ENCODE results near the gene TBC1D2B. TPM values are rescaled to one million over a fixed set of nuclear protein-coding genes. Genes with fewer than 3 reads are reported as not detected.

Gene TBC1D2B
- polyA plus RNA-seq, 1 donor (not counting 4 experiments of a cell fraction or from before 2014, with no cell fraction given): 27.0 TPM

DNA sequence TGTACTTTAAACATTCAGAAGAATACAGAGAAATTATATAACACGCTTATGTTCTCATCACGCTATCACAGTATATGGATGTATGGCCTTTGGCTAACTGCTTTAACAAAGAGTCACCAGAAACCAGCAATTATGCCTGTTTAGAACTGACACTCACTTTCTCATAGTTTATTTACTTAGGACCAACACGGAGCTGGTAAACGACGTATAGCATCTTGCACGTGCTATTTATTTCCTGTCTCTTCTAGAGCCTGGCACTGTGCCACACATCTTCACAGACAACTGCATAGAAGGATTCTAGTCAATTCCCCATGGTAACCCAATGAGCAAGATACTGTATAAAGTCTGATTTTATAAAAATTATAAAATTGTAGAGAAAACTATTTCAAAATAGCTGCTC is 43.6 kb downstream of the TBC1D2B start:
- H4K20me1 ChIP-seq (ENCODE audit: control insufficient read depth, extremely low read depth, insufficient read depth, low read length): no peaks in the 10 kb centered on the region
- H3K9me3 ChIP-seq (ENCODE audit: control insufficient read depth, low read depth, low read length): no peaks in the 10 kb centered on the region
- H3K9ac ChIP-seq (ENCODE audit: control insufficient read depth, extremely low read depth, insufficient read depth, low read length): no peak overlapping the region
- no peaks in the 10 kb centered on the region for H3K9me1 ChIP-seq (ENCODE audit: control insufficient read depth, extremely low read depth, insufficient read depth, low read length)
- TF ChIP-seq EZH2 (IDR thresholded peaks at IDR 0.05; ENCODE audit: low read length): no peak
- FAIRE-seq (no peak), DNase-seq (ENCODE audit: low read depth, low spot score) (no peak)
- dilution Hi-C loops (cut with MboI; ENCODE audit: extremely low pct_ligation_motif_present, low sequenced_read_pairs): no loop called here
- H3K27me3 ChIP-seq (ENCODE audit: control insufficient read depth, extremely low read depth, insufficient read depth, low read length): no peaks in the 10 kb centered on the region
- H3K4me1 ChIP-seq (ENCODE audit: control insufficient read depth, extremely low read depth, insufficient read depth, low read length): peaks cover 2% of the 10 kb centered on the region
- H3K79me2 ChIP-seq (ENCODE audit: control insufficient read depth, insufficient read depth, low read length): no peaks in the 10 kb centered on the region
- peaks cover 0 to 4% of the 10 kb centered on the region in 2 experiments for H3K36me3 ChIP-seq (ENCODE audit: control insufficient read depth in 2 of 2, extremely low read depth in 1 of 2, insufficient read depth in 2 of 2, low read length in 2 of 2)
- H3K4me2 ChIP-seq (ENCODE audit: control insufficient read depth, extremely low read depth, insufficient read depth, low read depth, low read length): no peak overlapping the region
- no peak overlapping the region for H2AFZ ChIP-seq (ENCODE audit: control insufficient read depth, low read length)
- H3K4me3 ChIP-seq (ENCODE audit: control insufficient read depth in 2 of 3, extremely low read depth in 1 of 3, insufficient read depth in 2 of 3, low read depth in 1 of 3, low read length in 3 of 3): no peak overlapping the region
- H3K27ac ChIP-seq (ENCODE audit: control insufficient read depth, insufficient read depth, low read length): no peak overlapping the region

- H3K4me1 ChIP-seq (ENCODE audit: control insufficient read depth, extremely low read depth, insufficient read depth, low read length): peaks cover 2% of the 10 kb centered on the region
- DNase-seq (ENCODE audit: low read depth, low spot score) (no peak), FAIRE-seq (no peak)
- TF ChIP-seq EZH2 (IDR thresholded peaks at IDR 0.05; ENCODE audit: low read length): no peak
- TF ChIP-seq, protein P1, sequence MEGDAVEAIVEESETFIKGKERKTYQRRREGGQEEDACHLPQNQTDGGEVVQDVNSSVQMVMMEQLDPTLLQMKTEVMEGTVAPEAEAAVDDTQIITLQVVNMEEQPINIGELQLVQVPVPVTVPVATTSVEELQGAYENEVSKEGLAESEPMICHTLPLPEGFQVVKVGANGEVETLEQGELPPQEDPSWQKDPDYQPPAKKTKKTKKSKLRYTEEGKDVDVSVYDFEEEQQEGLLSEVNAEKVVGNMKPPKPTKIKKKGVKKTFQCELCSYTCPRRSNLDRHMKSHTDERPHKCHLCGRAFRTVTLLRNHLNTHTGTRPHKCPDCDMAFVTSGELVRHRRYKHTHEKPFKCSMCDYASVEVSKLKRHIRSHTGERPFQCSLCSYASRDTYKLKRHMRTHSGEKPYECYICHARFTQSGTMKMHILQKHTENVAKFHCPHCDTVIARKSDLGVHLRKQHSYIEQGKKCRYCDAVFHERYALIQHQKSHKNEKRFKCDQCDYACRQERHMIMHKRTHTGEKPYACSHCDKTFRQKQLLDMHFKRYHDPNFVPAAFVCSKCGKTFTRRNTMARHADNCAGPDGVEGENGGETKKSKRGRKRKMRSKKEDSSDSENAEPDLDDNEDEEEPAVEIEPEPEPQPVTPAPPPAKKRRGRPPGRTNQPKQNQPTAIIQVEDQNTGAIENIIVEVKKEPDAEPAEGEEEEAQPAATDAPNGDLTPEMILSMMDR (optimal IDR thresholded peaks at IDR 0.05 in 1 of 3, IDR thresholded peaks at IDR 0.05 in 1 of 3, conservative IDR thresholded peaks at IDR 0.05 in 1 of 3; ENCODE audit: extremely low read depth in 1 of 3, insufficient read depth in 2 of 3, low read length in 3 of 3): no peak
- no peak overlapping the region for H3K4me2 ChIP-seq (ENCODE audit: control insufficient read depth, extremely low read depth, insufficient read depth, low read depth, low read length)
- no peaks in the 10 kb centered on the region for H3K27me3 ChIP-seq (ENCODE audit: control insufficient read depth, extremely low read depth, insufficient read depth, low read length)
- no peaks in the 10 kb centered on the region for H3K9me1 ChIP-seq (ENCODE audit: control insufficient read depth, extremely low read depth, insufficient read depth, low read length)
- no peaks in the 10 kb centered on the region for H3K79me2 ChIP-seq (ENCODE audit: control insufficient read depth, insufficient read depth, low read length)
- H2AFZ ChIP-seq (ENCODE audit: control insufficient read depth, low read length): no peak overlapping the region
- no peaks in the 10 kb centered on the region for H4K20me1 ChIP-seq (ENCODE audit: control insufficient read depth, extremely low read depth, insufficient read depth, low read length)
- dilution Hi-C loops (cut with MboI; ENCODE audit: extremely low pct_ligation_motif_present, low sequenced_read_pairs): no loop called here
- H3K27ac ChIP-seq (ENCODE audit: control insufficient read depth, insufficient read depth, low read length): no peak overlapping the region
- no peak overlapping the region for H3K4me3 ChIP-seq (ENCODE audit: control insufficient read depth in 2 of 3, extremely low read depth in 1 of 3, insufficient read depth in 2 of 3, low read depth in 1 of 3, low read length in 3 of 3)
- peaks cover 0 to 5% of the 10 kb centered on the region in 2 experiments for H3K36me3 ChIP-seq (ENCODE audit: control insufficient read depth in 2 of 2, extremely low read depth in 1 of 2, insufficient read depth in 2 of 2, low read length in 2 of 2)
- no peaks in the 10 kb centered on the region for H3K9me3 ChIP-seq (ENCODE audit: control insufficient read depth, low read depth, low read length)
- H3K9ac ChIP-seq (ENCODE audit: control insufficient read depth, extremely low read depth, insufficient read depth, low read length): no peak overlapping the region
Observed at GRCh38 chr15:78032671-78033070, 44.8 kb downstream of the TBC1D2B start.

DNA sequence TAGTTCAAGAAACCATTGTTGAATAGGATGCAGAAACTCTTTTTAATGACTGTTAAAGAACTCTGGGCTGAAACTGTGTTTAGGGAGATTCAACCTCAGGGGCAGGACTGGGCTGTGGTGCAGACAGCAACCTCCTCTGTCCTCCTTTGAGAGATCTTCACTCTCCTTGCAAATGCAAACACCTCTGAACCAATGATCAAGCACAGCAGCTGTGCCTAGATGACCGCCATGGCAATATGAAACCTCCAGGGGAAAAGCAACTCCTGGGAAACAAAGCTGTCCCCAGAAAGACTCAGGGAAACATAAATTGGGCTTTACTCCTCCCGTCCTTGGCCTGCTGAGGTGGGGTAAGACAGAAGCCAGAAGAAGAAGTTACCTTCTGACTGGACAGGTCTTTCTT is 52.6 kb downstream of the TBC1D2B start:
- Histone ChIP-seq H3K4me3 (ENCODE audit: control insufficient read depth in 2 of 3, extremely low read depth in 1 of 3, insufficient read depth in 2 of 3, low read depth in 1 of 3, low read length in 3 of 3) (no peak overlapping the region), H3K27me3 (ENCODE audit: control insufficient read depth, extremely low read depth, insufficient read depth, low read length) (no peaks in the 10 kb centered on the region), H3K9ac (ENCODE audit: control insufficient read depth, extremely low read depth, insufficient read depth, low read length) (no peak overlapping the region), H3K36me3 (ENCODE audit: control insufficient read depth in 2 of 2, extremely low read depth in 1 of 2, insufficient read depth in 2 of 2, low read length in 2 of 2) (peaks cover 11 to 15% of the 10 kb centered on the region in 2 experiments), H3K9me1 (ENCODE audit: control insufficient read depth, extremely low read depth, insufficient read depth, low read length) (no peaks in the 10 kb centered on the region), H3K4me1 (ENCODE audit: control insufficient read depth, extremely low read depth, insufficient read depth, low read length) (no peaks in the 10 kb centered on the region), H3K27ac (ENCODE audit: control insufficient read depth, insufficient read depth, low read length) (no peak overlapping the region), H3K79me2 (ENCODE audit: control insufficient read depth, insufficient read depth, low read length) (no peaks in the 10 kb centered on the region), H2AFZ (ENCODE audit: control insufficient read depth, low read length) (no peak overlapping the region), H4K20me1 (ENCODE audit: control insufficient read depth, extremely low read depth, insufficient read depth, low read length) (no peaks in the 10 kb centered on the region), H3K9me3 (ENCODE audit: control insufficient read depth, low read depth, low read length) (no peaks in the 10 kb centered on the region), H3K4me2 (ENCODE audit: control insufficient read depth, extremely low read depth, insufficient read depth, low read depth, low read length) (no peak overlapping the region)
- FAIRE-seq (no peak), DNase-seq (ENCODE audit: low read depth, low spot score) (no peak)
- TF ChIP-seq, protein P1 (optimal IDR thresholded peaks at IDR 0.05 in 1 of 3, IDR thresholded peaks at IDR 0.05 in 1 of 3, conservative IDR thresholded peaks at IDR 0.05 in 1 of 3; ENCODE audit: extremely low read depth in 1 of 3, insufficient read depth in 2 of 3, low read length in 3 of 3): no peak
- no peak for TF ChIP-seq EZH2 (IDR thresholded peaks at IDR 0.05; ENCODE audit: low read length)
- dilution Hi-C loops (cut with MboI; ENCODE audit: extremely low pct_ligation_motif_present, low sequenced_read_pairs): no loop called here

Measured in keratinocyte (primary cell).